ENCODE data around the gene TLK2.

The TLK2 gene

GRCh38 chr17:62658136-62658920, 179.7 kb downstream of the TLK2 start:
- DNase-seq: no peak

GRCh38 chr17:62660629-62661118, 182.0 kb downstream of the TLK2 start:
- DNase-seq: no peak

GRCh38 chr17:62661337-62661736, 182.7 kb downstream of the TLK2 start:
- no peak for DNase-seq

- no peak for DNase-seq
Observed at GRCh38 chr17:62662855-62663254, 184.2 kb downstream of the TLK2 start.
